Measurements from ENCODE around the gene NBEAL2. TPM values are rescaled to one million over a fixed set of nuclear protein-coding genes. Genes with fewer than 3 reads are reported as not detected.
"Not testable (repeated sequence)": the region's sequence is repeated elsewhere in the genome, so short reads cannot be mapped to it uniquely, and the experiment has no call there.

Gene NBEAL2
- total RNA-seq, 4 donors from 2014 or later = 317 to 865 (median 347) TPM

DNA sequence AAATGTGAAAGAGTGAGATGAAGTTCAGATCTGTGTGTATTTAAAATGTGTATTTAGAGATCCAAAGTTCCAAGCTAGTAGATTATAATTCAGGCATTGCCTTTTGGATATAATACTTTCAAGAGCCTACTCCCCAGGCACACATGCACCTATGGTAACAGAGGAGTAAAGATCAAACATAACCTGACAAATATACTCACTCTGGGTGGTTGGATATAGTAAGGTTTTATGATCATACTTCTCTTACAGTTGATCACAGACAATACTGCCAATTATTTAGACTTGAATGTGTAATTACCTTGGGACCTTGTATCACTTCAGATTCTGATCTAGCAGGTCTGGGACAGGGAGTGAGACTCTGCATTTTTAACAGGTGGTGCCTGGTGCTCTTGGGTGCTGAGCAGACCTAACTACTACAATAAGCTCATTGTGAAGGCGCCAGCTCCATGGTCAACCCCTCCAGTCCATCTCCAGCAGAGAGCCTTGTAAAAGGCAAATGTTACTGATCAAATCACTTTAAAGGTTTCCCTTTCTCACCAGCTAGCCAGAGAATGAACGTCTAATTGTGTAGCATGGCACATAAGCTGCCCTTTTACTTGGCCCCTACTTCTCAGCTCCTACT lies 55.5 kb downstream of the NBEAL2 start:
- Histone ChIP-seq H3K36me3 (peaks cover 58% of the 10 kb centered on the region), H3K27me3 (no peaks in the 10 kb centered on the region), H3K4me1 (no peaks in the 10 kb centered on the region), H3K9me3 (no peaks in the 10 kb centered on the region), H3K4me3 (no peak overlapping the region), H3K27ac (no peak overlapping the region)
- 73% methylated on average over 2 of the region's 2 CpGs for WGBS
- DNase-seq (ENCODE audit: low spot score in 2 of 2) = no peak
- TF ChIP-seq POLR2A (IDR thresholded peaks at IDR 0.05) (no peak), EP300 (IDR thresholded peaks at IDR 0.05) (no peak), POLR2AphosphoS5 (IDR thresholded peaks at IDR 0.05) (no peak)
- TF ChIP-seq, protein P1, sequence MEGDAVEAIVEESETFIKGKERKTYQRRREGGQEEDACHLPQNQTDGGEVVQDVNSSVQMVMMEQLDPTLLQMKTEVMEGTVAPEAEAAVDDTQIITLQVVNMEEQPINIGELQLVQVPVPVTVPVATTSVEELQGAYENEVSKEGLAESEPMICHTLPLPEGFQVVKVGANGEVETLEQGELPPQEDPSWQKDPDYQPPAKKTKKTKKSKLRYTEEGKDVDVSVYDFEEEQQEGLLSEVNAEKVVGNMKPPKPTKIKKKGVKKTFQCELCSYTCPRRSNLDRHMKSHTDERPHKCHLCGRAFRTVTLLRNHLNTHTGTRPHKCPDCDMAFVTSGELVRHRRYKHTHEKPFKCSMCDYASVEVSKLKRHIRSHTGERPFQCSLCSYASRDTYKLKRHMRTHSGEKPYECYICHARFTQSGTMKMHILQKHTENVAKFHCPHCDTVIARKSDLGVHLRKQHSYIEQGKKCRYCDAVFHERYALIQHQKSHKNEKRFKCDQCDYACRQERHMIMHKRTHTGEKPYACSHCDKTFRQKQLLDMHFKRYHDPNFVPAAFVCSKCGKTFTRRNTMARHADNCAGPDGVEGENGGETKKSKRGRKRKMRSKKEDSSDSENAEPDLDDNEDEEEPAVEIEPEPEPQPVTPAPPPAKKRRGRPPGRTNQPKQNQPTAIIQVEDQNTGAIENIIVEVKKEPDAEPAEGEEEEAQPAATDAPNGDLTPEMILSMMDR (IDR thresholded peaks at IDR 0.05) = no peak

DNA sequence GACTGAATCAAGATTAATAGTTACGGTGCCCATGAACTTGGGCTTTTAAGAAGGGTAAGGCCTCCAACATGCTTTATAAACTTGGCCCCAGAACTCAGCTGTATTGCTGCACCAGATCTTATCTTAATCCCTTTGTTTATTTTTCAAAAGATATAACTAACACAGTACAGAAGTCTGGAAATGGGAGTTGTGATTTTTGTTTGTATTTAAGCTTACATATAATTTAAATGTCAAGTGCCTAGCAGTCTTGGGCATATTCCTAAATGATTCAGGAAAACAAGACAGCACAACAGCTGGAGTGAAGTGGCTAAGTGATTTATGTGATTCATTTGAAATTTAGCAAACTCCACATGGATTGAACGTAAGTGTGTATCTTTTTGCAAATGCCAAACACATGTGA lies 56.2 kb downstream of the NBEAL2 start:
- DNase-seq (ENCODE audit: low spot score in 2 of 2) = no peak
- 68% methylated on average over 2 of the region's 2 CpGs for WGBS
- Histone ChIP-seq H3K27ac (no peak overlapping the region), H3K36me3 (peaks cover 65% of the 10 kb centered on the region), H3K9me3 (no peaks in the 10 kb centered on the region), H3K27me3 (no peaks in the 10 kb centered on the region), H3K4me1 (no peaks in the 10 kb centered on the region), H3K4me3 (no peak overlapping the region)
- TF ChIP-seq, protein P1 (IDR thresholded peaks at IDR 0.05) = no peak
- TF ChIP-seq EP300 (IDR thresholded peaks at IDR 0.05) (no peak), POLR2A (IDR thresholded peaks at IDR 0.05) (no peak), POLR2AphosphoS5 (IDR thresholded peaks at IDR 0.05) (no peak)

DNA sequence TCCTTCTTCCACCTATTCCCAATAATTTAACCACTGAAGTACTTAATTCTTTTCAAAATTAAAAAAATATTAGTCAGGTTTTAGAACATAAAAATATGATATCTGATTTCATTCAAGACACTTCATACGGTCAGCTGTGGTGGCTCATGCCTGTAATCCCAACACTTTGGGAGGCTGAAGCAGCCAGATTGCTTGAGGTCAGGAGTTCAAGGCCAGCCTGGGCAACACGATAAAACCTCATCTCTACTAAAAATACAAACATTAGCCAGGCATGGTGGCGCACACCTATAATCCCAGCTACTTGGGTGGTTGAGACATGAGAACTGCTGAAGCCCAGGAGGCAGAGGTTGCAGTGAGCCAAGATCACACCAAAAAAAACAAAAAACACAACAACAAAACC lies 56.7 kb downstream of the NBEAL2 start:
- H3K9me3 ChIP-seq = no peaks in the 10 kb centered on the region
- DNase-seq (ENCODE audit: low spot score in 2 of 2) = no peak
- H3K27ac ChIP-seq = no peak overlapping the region

DNA sequence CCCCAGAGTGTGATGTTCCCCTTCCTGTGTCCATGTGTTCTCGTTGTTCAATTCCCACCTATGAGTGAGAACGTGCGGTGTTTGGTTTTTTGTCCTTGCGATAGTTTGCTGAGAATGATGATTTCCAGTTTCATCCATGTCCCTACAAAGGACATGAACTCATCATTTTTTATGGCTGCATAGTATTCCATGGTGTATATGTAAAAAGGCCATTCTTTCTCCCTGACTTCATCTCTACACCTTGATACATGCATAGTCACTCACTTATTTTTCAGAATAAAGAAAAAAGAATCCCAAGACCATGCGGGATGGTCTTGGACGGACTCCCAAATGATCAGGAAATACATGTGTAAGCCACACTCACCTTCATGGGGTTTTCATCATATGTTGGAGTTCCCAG lies 57.8 kb downstream of the NBEAL2 start:
- not testable (repeated sequence) for DNase-seq (ENCODE audit: low spot score in 2 of 2); H3K9me3 ChIP-seq; H3K4me3 ChIP-seq; H3K27me3 ChIP-seq; H3K27ac ChIP-seq; H3K4me1 ChIP-seq
- H3K36me3 ChIP-seq = peaks cover 82% of the 10 kb centered on the region
- WGBS = 85% methylated on average over 4 of the region's 6 CpGs

More for the DNA sequence above, 56.7 kb downstream of the NBEAL2 start:
- TF ChIP-seq EP300 (IDR thresholded peaks at IDR 0.05) (no peak), POLR2A (IDR thresholded peaks at IDR 0.05) (no peak), POLR2AphosphoS5 (IDR thresholded peaks at IDR 0.05) (no peak)
- TF ChIP-seq, protein P1 (IDR thresholded peaks at IDR 0.05) = no peak
- no peaks in the 10 kb centered on the region for H3K27me3 ChIP-seq
- 65% methylated on average over 3 of the region's 3 CpGs for WGBS
- H3K4me1 ChIP-seq = no peaks in the 10 kb centered on the region
- H3K4me3 ChIP-seq = no peak overlapping the region
- H3K36me3 ChIP-seq = peaks cover 70% of the 10 kb centered on the region

DNA sequence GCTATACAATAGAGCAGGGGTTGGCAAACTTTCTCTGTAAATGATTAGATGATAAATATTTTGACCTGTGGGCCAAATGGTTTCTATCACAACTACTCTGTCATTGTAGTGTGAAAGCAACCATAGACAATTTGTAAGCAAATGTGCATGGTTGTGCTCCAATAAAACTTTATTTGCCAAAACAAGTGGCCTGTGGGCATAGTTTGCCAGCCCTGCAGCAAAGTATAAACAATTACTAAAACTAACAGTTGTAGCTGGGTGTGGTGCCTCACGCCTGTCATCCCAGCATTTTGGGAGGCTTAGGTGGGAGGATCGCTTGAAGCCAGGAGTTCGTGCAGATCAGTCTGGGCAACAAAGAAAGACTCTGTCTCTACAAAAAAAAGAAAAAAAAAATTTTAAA lies 61.6 kb downstream of the NBEAL2 start:
- no peak overlapping the region for H3K4me3 ChIP-seq
- no peaks in the 10 kb centered on the region for H3K4me1 ChIP-seq
- peaks cover 79% of the 10 kb centered on the region for H3K36me3 ChIP-seq
- no peak for DNase-seq (ENCODE audit: low spot score in 2 of 2)
- TF ChIP-seq, protein P1 (IDR thresholded peaks at IDR 0.05) = no peak
- TF ChIP-seq EP300 (IDR thresholded peaks at IDR 0.05) (no peak), POLR2AphosphoS5 (IDR thresholded peaks at IDR 0.05) (no peak), POLR2A (IDR thresholded peaks at IDR 0.05) (no peak)
- no peak overlapping the region for H3K27ac ChIP-seq
- H3K9me3 ChIP-seq = no peaks in the 10 kb centered on the region
- no peaks in the 10 kb centered on the region for H3K27me3 ChIP-seq
- 93% methylated on average over 3 of the region's 3 CpGs for WGBS
